ENCODE measurements around the gene CCDC14.
A peak's percentile ranks its signal among the peaks of the same experiment; 100 is the strongest.
"Not testable (repeated sequence)": the region's sequence is repeated elsewhere in the genome, so short reads cannot be mapped to it uniquely, and the experiment has no call there.

CCDC14 gene

GRCh38 chr3:123935830-123936229, 25.2 kb downstream of the CCDC14 start:
- TF ChIP-seq POLR2A (IDR thresholded peaks at IDR 0.05; ENCODE audit: low read length) (no peak), GATA1 (IDR thresholded peaks at IDR 0.05; ENCODE audit: low read depth, low read length) (no peak)
- no peak for DNase-seq

- no peak for DNase-seq
- no peak for TF ChIP-seq GATA1 (IDR thresholded peaks at IDR 0.05; ENCODE audit: low read depth, low read length)
- TF ChIP-seq POLR2A (IDR thresholded peaks at IDR 0.05; ENCODE audit: low read length), result no peak
Observed at GRCh38 chr3:123934250-123934649, 26.8 kb downstream of the CCDC14 start.

DNA sequence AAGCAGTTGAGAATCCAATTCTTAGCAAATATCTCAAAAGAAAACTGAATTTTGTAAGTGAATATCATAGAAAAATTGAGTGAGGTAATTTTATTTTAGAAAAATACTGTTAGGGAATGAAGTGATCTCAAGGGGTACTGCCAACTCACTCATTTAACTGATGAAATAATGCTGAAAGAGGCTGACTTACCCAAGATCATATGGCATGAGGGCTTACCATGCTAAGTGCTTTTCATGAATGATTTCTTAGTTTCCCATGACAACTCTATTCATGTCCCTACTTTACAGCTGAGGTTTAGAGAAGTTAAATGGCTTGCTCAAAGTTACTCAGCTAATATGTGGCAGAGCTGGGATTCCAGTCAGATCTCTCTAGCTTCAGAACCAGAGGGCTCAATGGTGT, 30.6 kb downstream of the CCDC14 start:
- peak in 1 of 2 experiments; percentile 47 for DNase-seq
- TF ChIP-seq POLR2A (IDR thresholded peaks at IDR 0.05; ENCODE audit: low read length) (no peak), GATA1 (IDR thresholded peaks at IDR 0.05; ENCODE audit: low read depth, low read length) (no peak)

DNA sequence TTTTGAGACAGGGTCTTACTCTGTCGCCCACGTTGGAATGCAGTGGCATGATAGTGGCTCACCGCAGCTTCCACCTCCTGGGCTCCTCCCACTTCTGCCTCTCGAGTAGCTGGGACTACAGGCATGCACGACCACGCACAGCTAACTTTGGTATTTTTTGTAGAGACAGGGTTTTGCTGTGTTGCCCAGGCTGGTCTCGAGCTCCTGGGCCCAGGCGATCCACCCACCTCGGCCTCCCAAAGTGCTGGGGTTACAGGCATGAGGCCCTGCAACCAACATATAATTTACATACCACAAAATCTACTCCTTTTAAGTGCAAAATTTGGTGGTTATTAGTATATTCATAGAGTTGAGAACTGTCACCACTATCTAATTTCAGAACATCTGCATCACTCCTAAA, 31.7 kb downstream of the CCDC14 start:
- TF ChIP-seq GATA1 (IDR thresholded peaks at IDR 0.05; ENCODE audit: low read depth, low read length), result no peak
- no peak for TF ChIP-seq POLR2A (IDR thresholded peaks at IDR 0.05; ENCODE audit: low read length)
- no peak for DNase-seq

- no peak for TF ChIP-seq POLR2A (IDR thresholded peaks at IDR 0.05; ENCODE audit: low read length)
- TF ChIP-seq GATA1 (IDR thresholded peaks at IDR 0.05; ENCODE audit: low read depth, low read length), result no peak
- no peak for DNase-seq
Observed at GRCh38 chr3:123926396-123926795, 34.6 kb downstream of the CCDC14 start.

DNA sequence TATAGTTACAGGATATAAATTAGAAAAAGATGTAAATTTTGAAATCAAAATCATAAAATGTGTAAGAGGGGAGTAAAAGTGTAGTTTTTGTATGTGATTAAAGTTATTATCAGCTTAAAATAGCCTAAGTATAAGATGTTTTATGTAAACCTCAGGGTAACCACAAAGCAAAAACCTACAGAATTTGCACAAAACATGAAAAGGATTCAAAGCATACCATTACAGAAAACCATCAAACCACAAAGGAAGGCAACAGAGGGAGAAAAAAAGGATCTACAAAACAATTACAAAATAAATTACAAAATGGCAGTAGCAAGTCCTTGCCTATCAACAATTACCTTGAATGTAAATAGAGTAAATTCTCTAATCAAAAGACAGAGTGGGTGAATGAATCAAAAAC, 40.2 kb downstream of the CCDC14 start:
- DNase-seq, result no peak
- no peak for TF ChIP-seq POLR2A (IDR thresholded peaks at IDR 0.05; ENCODE audit: low read length)
- no peak for TF ChIP-seq GATA1 (IDR thresholded peaks at IDR 0.05; ENCODE audit: low read depth, low read length)

- peak; percentile 9 to 11 for DNase-seq
- TF ChIP-seq POLR2A (IDR thresholded peaks at IDR 0.05; ENCODE audit: low read length) (no peak), GATA1 (IDR thresholded peaks at IDR 0.05; ENCODE audit: low read depth, low read length) (no peak)
Observed at GRCh38 chr3:123920383-123920782, 40.6 kb downstream of the CCDC14 start.

- TF ChIP-seq POLR2A (IDR thresholded peaks at IDR 0.05; ENCODE audit: low read length), result no peak
- TF ChIP-seq GATA1 (IDR thresholded peaks at IDR 0.05; ENCODE audit: low read depth, low read length), result no peak
- DNase-seq, result no peak
Observed at GRCh38 chr3:123919353-123919752, 41.7 kb downstream of the CCDC14 start.

DNA sequence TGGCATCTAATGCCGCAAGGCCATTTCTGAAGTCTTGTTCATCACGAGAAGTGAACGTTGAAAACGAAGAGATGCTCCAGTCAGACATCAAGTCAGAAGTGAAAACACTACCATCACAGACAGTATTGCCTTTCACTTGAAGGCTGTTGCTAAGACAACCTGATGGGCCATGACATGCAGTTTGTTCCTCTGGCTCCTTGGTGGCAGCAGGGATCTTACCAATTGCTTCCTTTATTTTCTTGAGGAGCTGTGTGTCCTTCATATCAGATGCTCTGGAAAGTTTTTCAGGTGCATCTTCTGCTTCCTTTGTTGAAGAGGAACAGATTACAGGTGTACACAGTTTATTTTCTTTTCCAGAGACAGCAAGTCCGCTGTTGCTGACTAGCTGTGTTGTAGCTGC, 46.2 kb downstream of the CCDC14 start:
- TF ChIP-seq GATA1 (IDR thresholded peaks at IDR 0.05; ENCODE audit: low read depth, low read length) (no peak), POLR2A (IDR thresholded peaks at IDR 0.05; ENCODE audit: low read length) (no peak)
- DNase-seq, result peak in 1 of 2 experiments; percentile 4

DNA sequence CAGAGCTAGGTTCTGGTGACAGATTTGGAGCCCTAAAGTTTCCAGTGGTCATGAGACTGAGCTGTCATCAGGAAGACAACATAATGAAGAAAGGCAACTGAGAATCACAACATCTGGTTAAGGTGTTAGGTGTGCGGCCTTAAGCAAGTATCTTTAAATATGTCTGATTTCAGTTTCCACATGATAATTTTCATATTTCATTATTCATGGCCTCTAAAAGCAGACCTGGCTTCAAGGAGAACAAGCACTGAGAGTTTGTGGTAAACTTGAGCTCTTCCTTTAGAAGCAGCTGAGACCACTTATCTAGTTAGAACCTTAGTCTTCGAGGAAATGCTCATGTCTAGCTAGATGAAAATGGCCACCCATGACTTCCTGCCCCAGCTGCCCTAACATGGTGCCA, 51.2 kb downstream of the CCDC14 start:
- no peak for DNase-seq
- TF ChIP-seq GATA1 (IDR thresholded peaks at IDR 0.05; ENCODE audit: low read depth, low read length) (no peak), POLR2A (IDR thresholded peaks at IDR 0.05; ENCODE audit: low read length) (no peak)

- TF ChIP-seq POLR2A (IDR thresholded peaks at IDR 0.05; ENCODE audit: low read length) (no peak), GATA1 (IDR thresholded peaks at IDR 0.05; ENCODE audit: low read depth, low read length) (no peak)
Observed at GRCh38 chr3:123907720-123908119, 53.3 kb downstream of the CCDC14 start.

GRCh38 chr3:123899300-123899865, 61.6 kb downstream of the CCDC14 start:
- no peak for DNase-seq
- TF ChIP-seq GATA1 (IDR thresholded peaks at IDR 0.05; ENCODE audit: low read depth, low read length), result no peak
- TF ChIP-seq POLR2A (IDR thresholded peaks at IDR 0.05; ENCODE audit: low read length), result no peak

More at GRCh38 chr3:123907720-123908119, 53.3 kb downstream of the CCDC14 start:
- DNase-seq, result no peak

DNA sequence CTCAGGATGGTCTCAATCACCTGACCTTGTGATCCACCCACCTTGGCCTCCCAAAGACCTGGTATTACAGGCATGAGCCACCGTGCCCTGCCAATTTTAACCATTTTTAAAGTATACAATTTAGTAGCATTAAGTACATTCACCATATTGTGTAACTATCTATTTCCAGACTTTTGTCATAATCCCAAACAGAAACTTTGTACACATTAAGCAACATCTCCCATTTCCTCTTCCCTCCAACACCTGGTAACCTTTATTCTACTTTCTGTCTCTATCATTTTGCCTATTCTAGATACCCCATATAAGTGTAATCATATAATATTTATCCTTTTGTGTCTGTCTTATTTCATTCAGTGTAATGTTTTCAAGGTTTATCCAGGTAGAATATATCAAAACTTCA, 68.0 kb downstream of the CCDC14 start:
- TF ChIP-seq GATA1 (IDR thresholded peaks at IDR 0.05; ENCODE audit: low read depth, low read length) (no peak), POLR2A (IDR thresholded peaks at IDR 0.05; ENCODE audit: low read length) (no peak)
- no peak for DNase-seq

DNA sequence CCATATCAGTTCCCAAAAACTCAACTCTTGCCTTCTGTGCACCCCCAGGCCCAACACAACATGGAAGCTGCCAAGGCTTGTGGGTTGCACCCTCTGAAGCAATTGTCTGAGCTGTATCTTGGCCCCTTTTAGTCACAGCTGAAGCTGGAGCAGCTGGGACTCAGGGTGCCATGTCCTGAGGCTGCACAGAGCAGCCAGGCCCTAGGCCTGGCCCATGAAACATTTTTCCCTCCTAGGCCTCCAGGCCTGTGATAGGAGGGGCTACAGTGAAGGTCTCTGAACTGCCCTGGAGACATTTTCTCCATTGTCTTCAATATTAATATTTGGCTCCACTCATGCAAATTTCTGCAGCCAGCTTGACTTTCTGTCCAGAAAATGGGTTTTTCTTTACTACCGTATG, 68.8 kb downstream of the CCDC14 start:
- DNase-seq, result no peak
- TF ChIP-seq POLR2A (IDR thresholded peaks at IDR 0.05; ENCODE audit: low read length), result no peak
- TF ChIP-seq GATA1 (IDR thresholded peaks at IDR 0.05; ENCODE audit: low read depth, low read length), result no peak

DNA sequence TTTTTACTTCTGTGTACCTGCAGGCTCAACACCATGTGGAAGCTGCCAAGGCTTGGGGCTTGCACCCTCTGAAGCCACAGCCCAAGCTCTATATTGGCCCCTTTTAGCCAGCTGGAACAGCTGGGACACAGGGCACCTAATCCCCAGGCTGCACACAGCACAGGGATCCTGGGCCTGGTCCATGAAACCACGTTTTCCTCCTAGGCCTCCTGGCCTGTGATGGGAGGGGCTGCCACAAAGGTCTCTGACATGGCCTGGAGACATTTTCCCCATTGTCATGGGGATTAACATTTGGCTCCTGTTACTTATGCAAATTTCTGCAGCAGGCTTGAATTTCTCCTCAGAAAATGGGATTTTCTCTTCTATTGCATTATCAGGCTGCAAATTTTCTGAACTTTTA, 70.0 kb downstream of the CCDC14 start:
- DNase-seq, result not testable (repeated sequence)

- DNase-seq, result not testable (repeated sequence)
Observed at GRCh38 chr3:123890162-123890561, 70.9 kb downstream of the CCDC14 start.
